ENCODE results near the gene SASH1.

Gene SASH1

DNA sequence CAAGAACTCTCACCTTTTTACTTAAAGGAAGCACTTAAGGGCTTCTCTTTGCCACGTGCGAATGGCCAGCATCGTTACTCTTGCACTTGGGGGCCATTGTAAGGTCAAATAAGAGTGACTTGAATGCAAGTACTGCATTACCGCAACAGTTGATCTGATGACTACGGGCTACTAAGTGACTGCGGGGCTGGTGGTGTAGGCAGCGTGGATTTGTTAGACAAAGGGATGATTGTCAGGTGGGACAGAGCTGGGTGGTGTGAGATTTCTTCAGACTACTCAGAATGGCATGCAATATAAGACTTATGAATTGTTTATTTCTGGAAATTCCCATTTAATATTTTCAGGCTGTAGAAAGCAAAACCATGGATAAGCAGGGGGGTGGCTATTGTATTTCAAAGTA, 204.5 kb downstream of the SASH1 start:
- no peak overlapping the region for H3K4me3 ChIP-seq (ENCODE audit: low read length)
- H3F3A ChIP-seq (ENCODE audit: control insufficient read depth, insufficient read depth): no peaks in the 10 kb centered on the region
- no peaks in the 10 kb centered on the region for H4K20me1 ChIP-seq (ENCODE audit: control insufficient read depth, insufficient read depth, low read depth, low read length)
- H3K9me2 ChIP-seq (replicated peaks; ENCODE audit: control insufficient read depth, low read length): no peaks in the 10 kb centered on the region
- no peaks in the 10 kb centered on the region for H3K27me3 ChIP-seq (ENCODE audit: control insufficient read depth, low read length)
- no peaks in the 10 kb centered on the region for H3K79me2 ChIP-seq (ENCODE audit: control insufficient read depth, low read length)
- H3K36me3 ChIP-seq (ENCODE audit: control insufficient read depth, low read length): no peaks in the 10 kb centered on the region
- H3K9me3 ChIP-seq (ENCODE audit: control insufficient read depth, insufficient read depth, low read length): no peaks in the 10 kb centered on the region
- TF ChIP-seq, protein P1, sequence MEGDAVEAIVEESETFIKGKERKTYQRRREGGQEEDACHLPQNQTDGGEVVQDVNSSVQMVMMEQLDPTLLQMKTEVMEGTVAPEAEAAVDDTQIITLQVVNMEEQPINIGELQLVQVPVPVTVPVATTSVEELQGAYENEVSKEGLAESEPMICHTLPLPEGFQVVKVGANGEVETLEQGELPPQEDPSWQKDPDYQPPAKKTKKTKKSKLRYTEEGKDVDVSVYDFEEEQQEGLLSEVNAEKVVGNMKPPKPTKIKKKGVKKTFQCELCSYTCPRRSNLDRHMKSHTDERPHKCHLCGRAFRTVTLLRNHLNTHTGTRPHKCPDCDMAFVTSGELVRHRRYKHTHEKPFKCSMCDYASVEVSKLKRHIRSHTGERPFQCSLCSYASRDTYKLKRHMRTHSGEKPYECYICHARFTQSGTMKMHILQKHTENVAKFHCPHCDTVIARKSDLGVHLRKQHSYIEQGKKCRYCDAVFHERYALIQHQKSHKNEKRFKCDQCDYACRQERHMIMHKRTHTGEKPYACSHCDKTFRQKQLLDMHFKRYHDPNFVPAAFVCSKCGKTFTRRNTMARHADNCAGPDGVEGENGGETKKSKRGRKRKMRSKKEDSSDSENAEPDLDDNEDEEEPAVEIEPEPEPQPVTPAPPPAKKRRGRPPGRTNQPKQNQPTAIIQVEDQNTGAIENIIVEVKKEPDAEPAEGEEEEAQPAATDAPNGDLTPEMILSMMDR (IDR thresholded peaks at IDR 0.05; ENCODE audit: low read depth, low read length, poor library complexity, severe bottlenecking): no peak
- no peak for TF ChIP-seq EZH2phosphoT487 (IDR thresholded peaks at IDR 0.05; ENCODE audit: borderline replicate concordance, low read length)
- no peak overlapping the region for H3K4me2 ChIP-seq (ENCODE audit: low read length)
- no peaks in the 10 kb centered on the region for H3K4me1 ChIP-seq (ENCODE audit: control insufficient read depth, low read length)
- H3K27ac ChIP-seq (ENCODE audit: low read depth, low read length): no peak overlapping the region

DNA sequence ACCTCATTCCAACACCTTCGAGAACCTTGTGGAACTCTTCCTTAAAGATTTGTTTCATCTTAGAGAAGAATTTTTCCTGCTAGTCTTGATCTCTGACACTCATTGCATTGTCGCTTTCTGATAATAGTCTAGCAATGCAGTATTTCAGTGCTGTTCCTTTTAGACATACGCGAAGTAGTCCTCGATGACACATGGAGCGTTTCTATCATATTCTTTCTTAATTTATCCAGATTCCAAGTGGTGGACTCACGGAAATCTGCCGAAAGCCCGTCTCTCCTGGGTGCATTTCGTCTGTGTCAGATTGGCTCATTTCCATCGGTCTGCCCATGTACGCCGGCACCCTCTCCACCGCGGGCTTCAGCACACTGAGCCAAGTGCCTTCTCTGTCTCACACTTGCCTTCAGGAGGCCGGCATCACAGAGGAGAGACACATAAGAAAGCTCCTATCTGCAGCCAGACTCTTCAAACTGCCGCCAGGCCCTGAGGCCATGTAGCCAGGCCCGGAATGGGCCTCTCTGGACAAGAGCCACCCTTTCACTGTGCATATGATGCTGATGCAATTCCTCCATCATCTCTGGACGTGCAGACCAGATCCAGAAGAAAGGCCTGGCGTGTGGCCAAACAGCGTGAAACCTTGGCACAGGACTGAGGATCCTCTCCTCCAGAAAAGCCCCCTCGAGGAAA, 205.6 kb downstream of the SASH1 start:
- H3K4me2 ChIP-seq (ENCODE audit: low read length): no peak overlapping the region
- no peak overlapping the region for H3K27ac ChIP-seq (ENCODE audit: low read depth, low read length)
- TF ChIP-seq EZH2phosphoT487 (IDR thresholded peaks at IDR 0.05; ENCODE audit: borderline replicate concordance, low read length): no peak
- TF ChIP-seq, protein P1 (IDR thresholded peaks at IDR 0.05; ENCODE audit: low read depth, low read length, poor library complexity, severe bottlenecking): no peak
- H3K79me2 ChIP-seq (ENCODE audit: control insufficient read depth, low read length): no peaks in the 10 kb centered on the region
- no peaks in the 10 kb centered on the region for H3K4me1 ChIP-seq (ENCODE audit: control insufficient read depth, low read length)
- H3K36me3 ChIP-seq (ENCODE audit: control insufficient read depth, low read length): no peaks in the 10 kb centered on the region
- H3K9me2 ChIP-seq (replicated peaks; ENCODE audit: control insufficient read depth, low read length): no peaks in the 10 kb centered on the region
- H3K9me3 ChIP-seq (ENCODE audit: control insufficient read depth, insufficient read depth, low read length): no peaks in the 10 kb centered on the region
- H3K4me3 ChIP-seq (ENCODE audit: low read length): no peak overlapping the region
- no peaks in the 10 kb centered on the region for H4K20me1 ChIP-seq (ENCODE audit: control insufficient read depth, insufficient read depth, low read depth, low read length)
- no peaks in the 10 kb centered on the region for H3F3A ChIP-seq (ENCODE audit: control insufficient read depth, insufficient read depth)
- H3K27me3 ChIP-seq (ENCODE audit: control insufficient read depth, low read length): no peaks in the 10 kb centered on the region

DNA sequence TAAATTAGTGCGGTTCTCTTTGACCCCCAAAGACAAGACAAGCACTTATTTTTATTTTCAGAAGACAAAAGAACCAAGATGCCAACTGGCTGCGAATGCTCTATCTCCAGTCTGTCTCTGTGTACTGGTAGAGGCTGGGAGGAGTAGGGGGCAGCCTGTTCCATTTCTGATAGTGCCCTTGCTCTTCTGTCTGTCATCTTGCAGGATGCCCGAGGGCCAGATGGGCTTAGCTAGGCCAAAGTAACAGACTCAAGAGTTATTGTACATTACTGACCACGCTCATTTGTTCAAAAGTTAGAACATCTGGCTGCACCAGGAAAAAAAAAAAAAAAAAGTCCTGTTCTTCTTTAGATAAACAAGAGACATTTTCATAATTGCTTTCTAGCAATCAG, 206.1 kb downstream of the SASH1 start:
- no peaks in the 10 kb centered on the region for H3K9me3 ChIP-seq (ENCODE audit: control insufficient read depth, insufficient read depth, low read length)
- H3K27me3 ChIP-seq (ENCODE audit: control insufficient read depth, low read length): no peaks in the 10 kb centered on the region
- no peak overlapping the region for H3K27ac ChIP-seq (ENCODE audit: low read depth, low read length)
- H3K4me2 ChIP-seq (ENCODE audit: low read length): no peak overlapping the region
- no peak overlapping the region for H3K4me3 ChIP-seq (ENCODE audit: low read length)
- no peaks in the 10 kb centered on the region; the same call in 1 of the 2 replicates for H3K9me2 ChIP-seq (replicated peaks; ENCODE audit: control insufficient read depth, low read length)
- H3K4me1 ChIP-seq (ENCODE audit: control insufficient read depth, low read length): no peaks in the 10 kb centered on the region
- no peaks in the 10 kb centered on the region for H3F3A ChIP-seq (ENCODE audit: control insufficient read depth, insufficient read depth)
- H4K20me1 ChIP-seq (ENCODE audit: control insufficient read depth, insufficient read depth, low read depth, low read length): no peaks in the 10 kb centered on the region
- H3K79me2 ChIP-seq (ENCODE audit: control insufficient read depth, low read length): no peaks in the 10 kb centered on the region
- no peaks in the 10 kb centered on the region for H3K36me3 ChIP-seq (ENCODE audit: control insufficient read depth, low read length)
- TF ChIP-seq, protein P1 (IDR thresholded peaks at IDR 0.05; ENCODE audit: low read depth, low read length, poor library complexity, severe bottlenecking): no peak
- TF ChIP-seq EZH2phosphoT487 (IDR thresholded peaks at IDR 0.05; ENCODE audit: borderline replicate concordance, low read length): no peak

Measured in DOHH2 (cell line).